Endothelial cell of hepatic sinusoid (primary cell): ENCODE results near the gene PPARA.

Experiments
- in situ Hi-C: cut with HindIII; loops from 2 replicates; pipeline ENCODE4 v1.10.0; 2017; ENCODE audit warnings: low sequenced_read_pairs

PPARA gene

DNA sequence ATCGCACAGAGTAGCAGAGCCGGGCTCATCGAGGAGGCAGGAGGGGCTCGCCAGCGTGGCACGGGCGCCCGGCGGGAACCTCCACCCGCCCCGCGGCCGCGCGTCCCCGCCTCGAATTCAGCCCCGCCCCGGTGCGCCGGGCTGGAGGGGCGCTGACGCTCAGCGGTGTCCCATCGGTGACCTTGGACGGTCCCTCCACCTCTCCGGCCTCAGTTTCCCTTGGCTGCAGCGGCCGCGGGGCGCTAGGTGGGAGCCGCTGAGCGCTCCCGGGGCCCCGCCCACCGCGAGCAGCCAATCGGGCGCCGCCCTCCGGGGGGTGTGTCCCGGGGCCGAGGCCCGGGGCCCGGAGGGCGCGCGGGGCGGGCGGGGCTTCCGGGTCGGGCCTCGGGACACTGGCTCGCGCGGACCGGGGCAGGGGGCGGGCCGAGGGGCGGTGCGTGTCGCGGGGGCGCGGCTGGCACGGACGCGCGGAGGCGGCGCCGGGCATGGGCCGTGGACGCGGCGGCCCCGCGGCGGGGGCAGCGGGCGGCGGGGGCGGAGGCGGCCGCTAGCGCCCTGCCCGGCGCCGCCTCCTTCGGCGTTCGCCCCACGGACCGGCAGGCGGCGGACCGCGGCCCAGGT, at the start of gene PPARA:
TSS of gene PPARA (plus strand) at position 493 of the 621 bp plus-strand sequence. CDS start 47,858 bp downstream, outside the sequence.
- in situ Hi-C loops = no loop called here

DNA sequence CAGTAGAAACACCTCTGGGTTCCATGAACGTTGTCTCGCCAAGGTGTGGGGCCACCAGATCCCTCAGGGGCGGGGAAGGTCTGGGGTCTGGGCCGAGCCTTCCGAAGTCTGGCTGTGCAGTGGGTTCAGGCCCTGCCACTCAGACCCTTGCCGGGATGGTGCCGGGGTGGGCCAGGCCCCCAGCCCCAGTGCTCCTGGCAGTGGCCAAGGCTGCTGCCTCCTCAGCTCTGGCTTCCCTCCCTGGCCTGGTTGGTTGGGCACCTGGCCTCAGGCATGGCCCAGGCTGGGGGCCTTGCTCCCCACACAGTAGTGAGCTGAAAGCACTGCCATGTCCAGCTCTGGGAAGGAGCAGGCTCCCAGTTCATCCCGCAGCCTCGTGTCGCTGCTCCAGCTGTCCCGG, 48.2 kb upstream of the PPARA start:
- in situ Hi-C loops = no loop called here

DNA sequence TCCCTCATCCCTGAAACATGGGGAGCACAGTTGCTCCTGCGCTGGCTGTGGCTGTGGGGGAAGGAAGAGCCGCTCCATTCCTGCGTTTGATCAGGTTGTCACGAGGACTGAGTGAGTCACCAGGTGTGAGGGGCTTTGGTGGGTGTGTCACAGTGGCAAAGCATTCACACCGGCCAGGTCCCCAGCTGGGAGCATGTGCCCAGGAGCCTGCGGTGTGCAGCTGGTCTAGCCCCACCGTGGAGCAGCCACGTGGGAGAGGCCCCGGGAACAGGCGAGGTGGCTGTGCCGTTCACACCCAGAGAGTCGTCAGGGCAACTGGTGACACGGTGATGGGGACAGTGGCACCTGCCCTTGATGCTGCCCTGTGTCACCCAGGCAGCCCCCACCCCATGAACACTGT, 47.6 kb upstream of the PPARA start:
- in situ Hi-C loops = no loop called here

DNA sequence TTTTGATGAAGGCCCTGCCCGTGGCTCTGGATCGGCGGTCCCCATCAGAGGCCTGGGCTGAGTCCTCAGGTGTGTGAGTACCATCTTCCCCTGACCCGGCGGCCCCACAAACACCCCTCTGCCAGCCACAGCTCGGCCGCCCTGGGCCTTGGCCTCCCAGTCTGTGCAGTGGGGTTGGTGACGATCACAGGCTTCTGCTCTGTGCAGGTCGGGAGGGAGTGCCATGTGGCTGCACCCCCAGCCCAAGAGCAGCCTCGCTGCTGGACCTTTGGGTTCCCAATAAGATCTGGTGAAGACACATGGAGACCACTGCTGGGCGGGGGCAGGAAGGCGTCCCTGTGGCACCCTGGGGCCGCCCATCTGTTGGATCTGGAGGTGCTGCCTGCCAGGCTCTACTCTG, 47.1 kb upstream of the PPARA start:
- in situ Hi-C loops = no loop called here

DNA sequence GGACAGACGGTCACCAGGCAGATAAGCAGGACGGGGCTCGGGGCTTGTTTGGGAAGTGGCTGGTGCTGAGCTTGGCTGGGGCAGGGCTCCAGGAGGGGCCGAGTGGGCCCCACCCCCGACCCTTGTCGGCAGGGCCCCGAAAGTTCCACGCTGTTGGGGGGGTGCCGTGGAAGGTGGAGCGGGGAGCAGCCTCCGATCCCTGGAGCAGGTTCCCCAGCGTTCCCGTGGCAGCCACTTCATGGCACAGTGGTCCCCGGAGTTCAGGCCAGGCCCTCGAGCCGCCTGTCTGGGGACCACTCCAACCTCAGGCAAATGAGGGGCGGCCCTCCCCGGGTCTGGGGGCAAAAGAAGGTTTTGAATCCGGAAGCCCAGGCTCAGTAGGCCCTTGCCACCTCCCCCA, 46.7 kb upstream of the PPARA start:
- in situ Hi-C loops = no loop called here

DNA sequence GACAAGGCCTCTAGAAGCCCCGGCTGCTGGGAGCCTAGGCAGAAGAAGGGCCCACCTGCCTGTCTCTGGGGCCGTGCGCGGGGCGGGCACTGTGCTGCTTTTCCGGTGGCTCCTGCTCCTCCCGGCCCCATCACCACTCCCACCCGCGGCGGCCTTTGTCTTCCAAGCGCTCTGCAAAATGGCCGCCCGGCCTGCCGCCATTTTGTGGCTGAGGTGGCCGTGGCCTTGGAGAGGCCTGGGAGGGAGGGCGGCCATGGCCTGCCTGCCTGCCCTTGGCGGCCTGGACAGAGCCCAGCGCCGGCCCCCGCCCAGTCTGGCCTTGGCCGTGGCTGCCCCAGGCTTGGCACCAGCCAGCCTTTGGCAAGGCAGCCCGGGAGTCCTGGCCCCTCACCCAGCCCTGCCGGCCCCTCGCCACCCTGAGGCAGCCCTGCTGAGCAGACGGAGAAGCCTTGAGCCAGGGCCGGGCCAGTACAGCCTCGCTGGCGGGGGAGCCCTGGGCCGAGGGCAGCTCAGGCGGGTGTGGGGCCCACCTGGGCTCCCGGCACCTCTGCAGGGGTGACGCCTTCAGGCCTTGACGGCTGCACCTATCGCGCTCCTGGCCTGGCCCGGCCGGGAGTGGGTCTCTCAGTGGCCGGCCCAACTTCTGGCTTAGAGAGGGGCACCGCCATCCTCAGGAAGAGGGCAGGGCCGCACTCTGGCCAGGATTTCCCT, 46.0 kb upstream of the PPARA start:
- in situ Hi-C loops = no loop called here

DNA sequence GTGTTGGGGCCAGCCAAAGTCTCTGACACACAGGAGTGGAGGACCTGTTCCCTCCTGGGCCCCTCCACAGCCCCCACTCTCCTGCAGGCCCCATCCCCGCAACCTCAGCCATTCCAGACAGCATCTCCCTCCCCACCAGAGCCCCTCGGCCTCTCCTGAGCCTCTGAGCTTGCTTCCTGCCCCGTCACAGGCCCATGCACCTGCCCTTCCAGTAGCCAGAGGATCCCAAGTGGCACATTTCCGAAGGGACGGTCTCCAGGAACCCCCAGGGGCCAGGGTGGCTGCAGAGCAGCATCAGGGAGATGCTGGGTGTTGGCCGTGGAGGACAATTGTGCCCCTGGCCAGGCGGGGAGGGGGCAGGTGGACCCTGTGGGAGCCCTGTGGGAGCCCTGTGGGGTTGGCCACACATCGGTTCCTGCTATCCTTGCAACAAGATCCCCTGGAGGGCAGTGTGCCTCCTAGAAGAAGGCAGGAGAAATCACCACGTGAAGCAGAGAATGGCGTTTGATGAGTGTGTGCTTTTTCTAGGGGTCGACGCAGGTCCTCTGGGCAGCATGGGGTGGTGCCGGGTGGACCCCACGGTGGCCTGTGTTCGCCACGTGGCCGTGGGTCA, 45.3 kb upstream of the PPARA start:
- in situ Hi-C loops = no loop called here

DNA sequence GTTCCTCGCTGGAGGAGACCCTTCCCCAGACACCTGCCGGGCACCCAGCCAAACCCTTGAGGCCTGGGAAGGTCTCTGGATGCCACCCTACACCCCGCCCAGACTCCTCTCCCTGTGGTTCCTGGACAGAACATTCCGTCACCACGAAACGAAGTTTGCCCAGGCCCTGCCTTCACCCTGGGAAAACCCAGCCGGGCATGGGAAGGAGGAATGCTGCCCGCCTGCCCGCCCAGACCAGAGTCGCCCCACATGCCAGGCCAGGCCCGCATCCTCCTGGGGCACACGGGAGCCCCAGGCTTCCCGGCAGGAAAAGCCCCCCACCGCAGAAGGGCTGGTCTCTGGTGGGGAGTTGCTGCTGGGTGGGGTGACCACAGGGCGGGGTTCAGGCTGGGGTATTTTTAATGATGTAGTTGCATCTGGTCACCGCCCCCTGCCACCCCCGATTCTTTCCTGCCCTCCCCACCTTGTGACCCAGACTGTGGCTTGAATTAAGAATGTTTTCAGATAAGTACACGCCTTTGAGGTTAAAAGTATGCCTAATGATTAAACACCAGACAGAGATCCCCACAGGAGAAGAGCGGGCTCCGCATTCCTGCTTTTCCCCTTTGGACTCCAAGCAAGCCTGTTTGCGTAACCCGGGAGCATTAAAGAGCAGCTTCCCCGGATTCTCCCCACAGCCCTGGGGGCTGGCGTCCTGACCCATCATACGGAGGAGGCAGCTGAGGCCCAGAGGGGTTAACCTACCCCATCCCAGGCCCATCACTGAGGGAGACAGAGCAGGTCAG, 44.6 kb upstream of the PPARA start:
- in situ Hi-C loops = no loop called here

DNA sequence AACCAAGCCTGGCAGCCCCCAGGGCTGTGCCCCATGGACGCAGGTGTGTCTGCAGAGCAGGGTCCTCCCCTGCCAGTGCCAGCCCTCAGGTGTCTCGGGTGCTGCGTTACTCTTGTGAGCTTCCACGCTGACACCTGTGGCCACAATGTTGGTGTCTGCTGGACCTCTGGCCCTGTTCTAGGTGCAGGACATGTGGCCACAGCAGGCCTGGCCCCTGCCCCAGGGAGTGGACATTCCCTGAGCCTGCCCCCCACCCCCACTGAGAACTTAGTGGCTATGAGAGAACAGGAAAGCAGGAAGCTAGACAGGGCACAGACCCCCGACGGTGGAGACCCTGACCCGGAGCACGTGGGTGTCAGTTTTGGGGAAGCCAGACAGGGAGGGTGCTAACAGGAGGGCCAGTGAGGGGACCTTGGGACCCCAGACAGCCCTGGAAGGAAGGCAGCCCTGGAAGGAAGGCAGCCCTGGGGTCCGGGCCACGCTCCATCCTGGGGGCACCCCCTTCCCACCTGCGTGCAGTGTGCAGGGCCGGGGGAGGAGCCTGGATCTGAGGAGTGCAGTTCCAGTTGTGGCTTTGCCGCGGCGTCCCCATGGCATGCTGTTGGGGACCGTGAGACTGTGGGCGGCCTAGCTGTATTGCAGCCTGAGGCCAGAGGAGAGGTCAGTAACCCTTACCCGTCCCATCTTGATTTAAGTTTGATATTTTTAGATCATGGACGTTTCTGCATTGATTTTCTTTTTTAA, 43.9 kb upstream of the PPARA start:
- in situ Hi-C loops = no loop called here

DNA sequence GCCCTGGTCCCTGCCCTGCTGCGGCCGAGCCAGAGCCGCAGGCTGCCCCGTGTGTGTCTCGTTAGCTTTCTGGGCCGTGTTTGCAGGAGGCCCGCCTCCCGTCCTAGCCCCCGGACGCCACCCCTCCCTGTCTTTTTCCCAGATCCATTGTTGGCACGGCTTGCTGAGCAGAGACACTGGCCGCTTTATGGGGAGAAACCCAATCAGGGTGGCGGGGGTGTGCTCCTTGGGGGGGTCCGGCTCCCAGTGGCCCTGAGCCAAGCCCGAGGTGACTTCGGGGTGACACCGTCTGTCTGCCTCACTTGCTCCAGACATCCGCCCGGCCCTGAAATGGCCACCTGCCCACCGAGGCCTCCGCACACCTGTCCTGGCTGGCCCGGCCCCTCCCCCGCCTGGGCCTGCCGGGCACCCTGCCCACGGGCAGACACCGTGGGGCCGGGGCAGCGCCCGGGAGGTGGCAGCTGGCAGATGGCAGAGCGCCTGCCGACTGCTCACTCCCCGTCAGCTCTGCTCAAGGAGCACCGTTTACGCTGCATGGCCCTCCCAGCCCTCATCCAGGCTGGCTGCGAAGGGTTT, 43.1 kb upstream of the PPARA start:
- in situ Hi-C loops = no loop called here

DNA sequence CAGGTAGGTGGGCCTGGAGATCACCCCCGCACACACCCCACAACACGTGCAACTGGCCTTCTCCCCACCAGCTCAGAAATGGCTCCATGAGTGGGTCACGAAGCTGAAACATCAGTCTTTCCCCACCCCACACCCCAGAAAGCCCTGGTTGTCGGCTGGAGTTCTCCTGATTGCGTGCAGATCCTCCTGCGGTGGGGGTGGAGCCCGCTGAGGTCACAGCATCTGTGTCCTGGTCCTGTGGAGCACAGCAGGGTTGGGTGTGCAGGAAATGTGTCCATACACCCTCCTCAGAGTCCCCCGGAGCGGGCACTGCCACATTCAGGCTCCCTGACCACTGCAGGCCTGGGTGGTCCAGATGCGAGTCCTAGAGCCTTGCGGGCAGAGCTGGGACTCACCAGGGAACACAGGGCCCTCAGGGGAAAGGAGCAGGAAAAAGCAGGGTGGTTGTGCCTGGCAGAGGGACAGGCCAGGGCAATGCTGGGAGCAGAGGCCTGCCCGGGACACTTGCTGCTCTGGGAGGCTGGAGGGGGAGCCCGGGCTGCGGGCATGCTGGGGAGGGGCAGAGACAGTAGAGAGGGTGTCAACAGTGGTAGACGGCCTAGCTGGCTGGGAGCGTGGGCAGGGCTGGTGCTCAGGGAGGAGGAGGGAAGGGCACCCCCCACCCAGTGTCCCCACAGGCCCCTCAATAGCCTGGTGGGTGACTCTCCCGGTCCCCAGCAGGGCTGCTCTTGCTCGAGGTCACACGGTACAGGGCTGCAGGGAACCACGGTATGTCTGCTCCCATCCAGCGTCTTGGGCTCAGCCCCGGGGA, 42.4 kb upstream of the PPARA start:
- in situ Hi-C loops = no loop called here

DNA sequence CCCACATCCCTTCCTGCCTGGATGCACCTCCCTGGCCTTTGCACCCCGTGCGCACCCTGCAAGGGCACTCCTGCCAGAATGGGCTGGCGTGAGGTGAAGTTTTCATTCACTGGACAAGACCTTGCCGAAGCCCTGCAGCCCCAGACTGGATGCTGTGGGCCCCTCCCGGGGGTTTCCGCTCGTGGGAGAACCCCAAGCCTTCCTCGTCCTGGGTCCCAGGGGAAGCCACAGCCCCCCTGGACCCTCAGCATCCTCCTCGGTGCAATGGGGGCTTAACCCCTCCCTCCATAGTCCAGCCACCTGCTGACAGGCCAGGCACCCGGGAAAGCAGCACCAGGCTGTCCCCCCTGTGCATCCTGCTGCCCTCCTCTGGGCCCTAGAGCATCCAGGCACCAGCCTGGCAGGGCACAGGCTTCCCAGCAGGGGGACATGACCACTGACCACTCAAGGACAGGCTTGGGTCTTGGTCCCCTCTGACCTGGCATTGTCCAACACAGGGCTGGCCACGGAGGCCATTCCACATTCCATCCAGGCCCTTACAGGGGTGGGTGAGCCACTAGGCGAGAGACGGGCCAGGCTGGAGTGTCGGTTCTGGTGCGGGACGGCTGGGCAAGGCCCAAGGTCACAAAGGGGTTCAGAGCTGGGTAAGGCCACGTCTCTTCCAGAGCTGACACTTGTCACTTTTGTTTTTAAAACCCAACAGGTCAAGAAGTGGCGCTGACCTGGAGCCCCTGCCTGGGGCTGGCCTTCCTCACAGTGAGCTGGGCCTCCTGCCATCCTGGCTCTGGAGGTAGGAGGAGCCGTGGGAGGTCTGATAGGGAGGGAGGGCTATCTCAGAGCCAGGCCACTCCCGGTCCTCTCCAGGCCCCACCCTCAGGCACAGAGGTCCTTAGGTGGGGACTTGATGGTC, 41.5 kb upstream of the PPARA start:
- in situ Hi-C loops = no loop called here

DNA sequence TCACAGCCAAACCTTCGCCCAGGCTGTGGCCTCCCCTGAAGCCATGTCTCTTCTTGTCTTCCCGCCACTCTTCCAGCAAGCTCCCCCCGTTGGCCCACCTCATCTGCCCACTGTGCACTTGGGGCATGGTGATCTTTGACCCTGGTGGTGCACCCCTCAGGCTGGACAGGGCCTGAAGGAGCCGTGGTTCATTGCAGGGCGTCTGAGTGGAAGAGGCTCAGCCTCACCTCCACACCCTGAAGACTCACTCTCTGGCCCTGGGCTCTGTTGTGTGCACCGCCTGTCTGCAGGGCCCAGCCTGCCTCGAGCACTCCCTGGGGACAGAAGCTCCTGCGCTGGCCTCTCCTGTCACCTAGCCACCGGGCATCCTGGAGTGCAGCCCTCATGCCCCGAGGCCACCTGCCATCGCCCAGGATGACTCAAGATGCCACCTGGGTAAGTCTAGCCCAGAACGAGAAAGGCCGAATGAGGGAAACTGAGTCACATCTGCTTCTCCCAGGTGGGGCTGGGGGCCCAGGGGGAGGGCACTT, 40.8 kb upstream of the PPARA start:
- in situ Hi-C loops = no loop called here

DNA sequence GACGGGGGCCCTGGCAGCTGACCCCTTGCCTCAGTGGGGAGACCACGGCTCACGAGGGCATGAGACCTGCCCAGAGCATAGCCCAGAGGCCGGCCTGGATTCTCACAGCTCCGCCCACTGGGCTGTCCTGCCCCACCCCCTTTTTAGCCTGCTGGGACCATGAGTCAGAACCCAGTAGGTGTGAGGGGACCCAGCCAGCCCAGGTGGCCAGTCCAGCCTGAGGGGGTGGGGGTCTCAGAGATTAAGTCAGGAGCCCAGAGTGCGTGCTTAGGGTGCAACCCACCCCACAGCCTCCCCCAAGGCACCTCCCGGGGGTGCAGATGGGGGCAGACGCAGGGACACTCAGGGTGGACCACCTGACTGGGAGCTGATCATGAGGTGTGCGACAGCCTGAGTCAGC, 40.1 kb upstream of the PPARA start:
- in situ Hi-C loops = no loop called here

DNA sequence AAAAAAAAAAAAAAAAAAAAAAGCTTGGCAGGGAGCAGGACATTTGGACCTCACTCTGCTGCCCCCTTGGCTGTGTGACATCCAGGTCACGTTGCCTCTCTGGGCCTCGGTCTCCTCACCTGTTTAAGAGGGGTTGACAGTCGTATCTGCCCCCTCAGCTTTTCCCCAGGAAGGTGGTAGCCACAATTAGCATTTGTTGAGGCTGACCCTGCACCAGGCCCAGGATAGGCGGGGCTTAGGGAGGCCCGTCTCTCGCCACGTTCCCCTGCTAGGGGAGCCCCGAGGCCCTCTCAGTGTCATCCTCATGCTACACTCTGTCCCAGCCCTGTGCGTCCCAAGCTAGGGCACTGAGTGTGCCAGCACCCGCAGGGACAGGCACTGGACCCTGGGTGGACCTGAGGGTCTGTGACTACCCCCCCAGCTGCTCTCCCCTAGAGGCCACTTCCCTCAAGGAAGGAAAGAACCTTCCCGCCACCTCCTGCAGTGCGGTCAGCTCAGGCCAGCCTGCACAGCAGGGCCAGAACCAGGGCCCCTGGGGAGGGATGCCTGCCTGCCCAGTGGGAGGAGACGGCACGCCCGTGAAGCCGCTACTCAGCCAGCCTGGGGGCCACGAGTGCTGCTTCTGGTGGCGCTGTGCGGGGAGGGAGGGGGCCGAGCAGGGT, 38.5 kb upstream of the PPARA start:
- in situ Hi-C loops = no loop called here

DNA sequence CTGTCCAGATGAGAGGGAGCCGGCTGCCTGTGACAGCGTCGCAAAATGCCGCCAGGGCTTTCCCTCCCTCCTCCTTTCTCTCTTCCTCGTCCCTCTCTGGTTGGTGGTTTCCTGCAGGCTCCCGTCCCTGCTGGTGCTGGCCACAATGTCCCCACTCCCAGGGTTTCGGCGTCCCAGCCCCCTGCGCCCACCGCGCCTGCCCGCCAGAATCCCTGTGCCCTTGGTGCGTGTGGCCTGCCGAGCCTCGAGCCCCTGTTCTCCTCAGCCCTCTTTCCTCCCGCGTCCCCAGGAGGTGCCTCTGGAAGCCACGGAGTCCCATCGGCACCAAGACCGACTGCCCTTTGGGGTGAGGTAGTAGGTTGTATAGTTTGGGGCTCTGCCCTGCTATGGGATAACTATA, 37.9 kb upstream of the PPARA start:
- in situ Hi-C loops = no loop called here

DNA sequence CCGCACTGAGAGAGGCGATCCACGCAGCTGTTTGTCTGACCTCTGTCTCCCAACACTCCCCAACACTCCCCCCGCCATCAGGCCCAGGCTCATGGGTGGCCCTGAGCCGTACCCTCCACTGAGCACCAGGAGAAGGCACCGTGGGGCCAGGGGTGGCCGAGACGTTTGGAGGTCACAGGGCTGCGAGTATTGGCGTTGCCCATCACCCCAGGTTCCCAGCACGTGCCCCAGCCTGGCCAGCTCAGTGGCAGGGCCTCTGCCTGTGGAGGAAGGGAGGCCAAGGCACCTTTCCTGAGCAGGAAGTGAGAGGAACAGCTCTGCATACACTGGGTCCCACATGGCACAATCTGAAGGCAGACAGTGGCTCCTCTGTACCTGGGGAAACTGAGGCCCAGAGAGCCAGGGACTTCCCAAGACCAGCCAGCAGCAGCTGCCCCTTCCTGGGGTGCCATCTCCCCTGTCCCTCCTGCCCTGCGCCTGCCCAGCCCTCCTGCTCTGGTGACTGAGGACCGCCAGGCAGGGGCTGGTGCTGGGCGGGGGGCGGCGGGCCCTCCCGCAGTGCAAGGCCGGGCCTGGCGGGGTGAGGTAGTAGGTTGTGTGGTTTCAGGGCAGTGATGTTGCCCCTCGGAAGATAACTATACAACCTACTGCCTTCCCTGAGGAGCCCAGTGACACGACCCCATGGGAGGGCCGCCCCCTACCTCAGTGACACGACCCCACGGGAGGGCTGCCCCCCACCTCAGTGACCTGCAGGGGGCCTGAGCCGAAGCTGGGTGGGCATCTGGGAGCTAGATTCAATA, 37.0 kb upstream of the PPARA start:
- in situ Hi-C loops = no loop called here
